HepG2 (cell line): ENCODE measurements around the gene DOCK3. TPM values are rescaled to one million over a fixed set of nuclear protein-coding genes. Genes with fewer than 3 reads are reported as not detected.
A peak's percentile ranks its signal among the peaks of the same experiment; 100 is the strongest.

Experiments used
- ATAC-seq: fragments of 200-7000 bp; cut with Tn5 transposase; 3 replicates; pipeline ENCODE4 v1.9.1; 2020; ENCODE audit warnings: mild to moderate bottlenecking, moderate library complexity
- BruUV-seq: library from RNA; stranded (reverse); fragments of 400-500 nt; replicated peaks from 2 replicates; lab custom pipeline; 2021; lab: Mats Ljungman, UMichigan
- CTCF ChIA-PET: fragments of 300-600 bp; formaldehyde crosslinking; extraction: SDS; loops from one replicate; lab custom pipeline; 2021; ENCODE audit warnings: low total read pairs, inconsistent platforms, low intra/inter-chr PET ratio; lab: Yijun Ruan, JAX
- POLR2A ChIA-PET: fragments of 350-600 bp; sonication (Branson Sonifier 250); formaldehyde crosslinking; loops from one replicate; lab custom pipeline; 2020; ENCODE audit warnings: antibody characterized with exemption, inconsistent platforms; lab: Yijun Ruan, JAX
- DNase-seq: peaks from one replicate; pipeline ENCODE4 v3.0.0-alpha.2; 2015; ENCODE audit warnings: low spot score
- FAIRE-seq: peaks from 3 replicates; lab custom pipeline; 2011; peaks lifted over from hg19 to GRCh38; lab: Jason Lieb, UNC
- H2AFZ ChIP-seq: one replicate; pipeline ENCODE4 v1.6.1; 2011; ENCODE audit warnings: low read length, inconsistent platforms
- H3K27ac ChIP-seq: fragments of 300-600 bp; 3 replicates; pipeline ENCODE4 v1.8.0; 2011; ENCODE audit warnings: mixed run types, mild to moderate bottlenecking, mixed read lengths, low read length, inconsistent platforms; ENCODE audit not compliant: insufficient read depth; ENCODE audit errors: extremely low read length
- H3K27me3 ChIP-seq, 2 experiments: fragments of 200-600 bp in 1 of 2; 2 replicates in 1 of 2; 3 replicates in 1 of 2; pipeline versions ENCODE4 v1.6.0 to v1.8.0; 2011; ENCODE audit warnings: low read length in 2 of 2, mild to moderate bottlenecking in 2 of 2, moderate library complexity in 2 of 2, inconsistent platforms in 1 of 2; ENCODE audit not compliant: insufficient read depth in 2 of 2, control insufficient read depth in 1 of 2
- H3K36me3 ChIP-seq, 2 experiments: fragments of 200-600 bp in 1 of 2; replicated peaks in 1 of 2; 2 replicates in 1 of 2; 3 replicates in 1 of 2; pipeline versions ENCODE4 v1.5.1 to v1.8.0; 2011; ENCODE audit warnings: low read length in 2 of 2, inconsistent platforms in 1 of 2; ENCODE audit not compliant: insufficient read depth in 2 of 2, control insufficient read depth in 1 of 2
- H3K4me1 ChIP-seq: 2 replicates; pipeline ENCODE4 v1.5.1; 2012; ENCODE audit warnings: low read length, inconsistent platforms; ENCODE audit not compliant: insufficient read depth
- H3K4me2 ChIP-seq: 2 replicates; pipeline ENCODE4 v1.6.0; 2011; ENCODE audit warnings: low read depth, low read length, inconsistent platforms
- H3K4me3 ChIP-seq, 3 experiments: fragments of 200-600 bp in 1 of 3; sonication (generic), shearing (Covaris generic) in 1 of 3; replicated peaks in 1 of 3; 2 replicates each; pipeline ENCODE4 v1.5.1; 2011 to 2016; ENCODE audit warnings: low read length in 3 of 3, inconsistent platforms in 2 of 3, low read depth in 2 of 3, mild to moderate bottlenecking in 2 of 3, control low read depth in 1 of 3, mixed read lengths in 1 of 3; ENCODE audit not compliant: insufficient read depth in 1 of 3
- H3K79me2 ChIP-seq: one replicate; pipeline ENCODE4 v1.6.1; 2011; ENCODE audit warnings: low read length, inconsistent platforms; ENCODE audit not compliant: insufficient read depth
- H3K9ac ChIP-seq: 2 replicates; pipeline ENCODE4 v1.6.0; 2011; ENCODE audit warnings: mild to moderate bottlenecking, low read depth, low read length, inconsistent platforms; ENCODE audit not compliant: insufficient read depth
- H3K9me3 ChIP-seq: 2 replicates; pipeline ENCODE4 v1.5.1; 2012; ENCODE audit warnings: mild to moderate bottlenecking, low read length
- H4K20me1 ChIP-seq: 2 replicates; pipeline ENCODE4 v1.6.0; 2011; ENCODE audit warnings: inconsistent platforms, mild to moderate bottlenecking, low read length, moderate library complexity; ENCODE audit not compliant: insufficient read depth
- CTCF ChIP-seq: sonication (generic); formaldehyde crosslinking; IDR thresholded peaks from 2 replicates; pipeline ENCODE4 v1.5.0; 2020; ENCODE audit warnings: mild to moderate bottlenecking, missing genetic modification reagents, moderate library complexity
- FOSL2 ChIP-seq: sonication (generic); formaldehyde crosslinking; IDR thresholded peaks from 2 replicates; pipeline ENCODE4 v1.4.0; 2020; ENCODE audit warnings: missing genetic modification reagents
- FOXA1 ChIP-seq, 2 experiments: fragments of 450-650 bp in 1 of 2; sonication (generic) in 1 of 2; formaldehyde crosslinking in 1 of 2; IDR thresholded peaks; 2 replicates each; pipeline versions ENCODE4 v1.4.0 to v1.6.1; 2016 to 2020; ENCODE audit warnings: missing genetic modification reagents in 1 of 2
- FOXA3 ChIP-seq: IDR thresholded peaks from 2 replicates; pipeline ENCODE4 v1.6.1; 2016; ENCODE audit warnings: missing genetic modification reagents, missing compliant biosample characterization
- HNF1B ChIP-seq: sonication (generic); formaldehyde crosslinking; IDR thresholded peaks from 2 replicates; pipeline ENCODE4 v1.5.1; 2020; ENCODE audit warnings: mild to moderate bottlenecking, moderate library complexity, missing genetic modification reagents
- KDM2A ChIP-seq: sonication (generic); formaldehyde crosslinking; IDR thresholded peaks from 2 replicates; pipeline ENCODE4 v1.4.0; 2020; ENCODE audit warnings: low read depth, missing genetic modification reagents, borderline replicate concordance
- KDM6A ChIP-seq: IDR thresholded peaks from 2 replicates; pipeline ENCODE4 v1.6.1; 2016; ENCODE audit warnings: low read depth
- MIXL1 ChIP-seq: IDR thresholded peaks from 2 replicates; pipeline ENCODE4 v1.6.1; 2016
- NFAT5 ChIP-seq: sonication (generic); formaldehyde crosslinking; IDR thresholded peaks from 2 replicates; pipeline ENCODE4 v1.4.0; 2020; ENCODE audit warnings: missing genetic modification reagents
- POLR2A ChIP-seq, 2 experiments: IDR thresholded peaks; 2 replicates each; pipeline ENCODE4 v1.6.1; 2011; ENCODE audit warnings: low read depth in 2 of 2, low read length in 2 of 2, mild to moderate bottlenecking in 1 of 2, moderate library complexity in 1 of 2; ENCODE audit not compliant: insufficient read depth in 1 of 2
- RAD21 ChIP-seq: fragments of 450-650 bp; formaldehyde crosslinking; IDR thresholded peaks from 2 replicates; pipeline ENCODE4 v1.5.0; 2020; ENCODE audit warnings: mild to moderate bottlenecking
- SALL1 ChIP-seq: sonication (generic); formaldehyde crosslinking; IDR thresholded peaks from 2 replicates; pipeline ENCODE4 v1.8.0; 2022; ENCODE audit warnings: mild to moderate bottlenecking, missing genetic modification reagents
- SMC3 ChIP-seq: IDR thresholded peaks from 2 replicates; pipeline ENCODE4 v1.6.1; 2011; ENCODE audit warnings: low read length, improper control_type of control experiment
- STAG1 ChIP-seq: sonication (generic); formaldehyde crosslinking; IDR thresholded peaks from 2 replicates; pipeline ENCODE4 v1.4.0; 2020; ENCODE audit warnings: missing genetic modification reagents
- XRCC5 ChIP-seq: fragments of 200-400 bp; formaldehyde crosslinking; optimal IDR thresholded peaks from 2 replicates; pipeline ENCODE3; 2017; ENCODE audit warnings: mild to moderate bottlenecking, low read length
- ZKSCAN1 ChIP-seq: fragments of 150-350 bp; IDR thresholded peaks from 2 replicates; pipeline ENCODE4 v1.6.1; 2014; ENCODE audit warnings: low read length
- ZNF572 ChIP-seq: sonication (generic); formaldehyde crosslinking; IDR thresholded peaks from 2 replicates; pipeline ENCODE4 v1.5.1; 2020; ENCODE audit warnings: mild to moderate bottlenecking, missing genetic modification reagents
- ZNF7 ChIP-seq: IDR thresholded peaks from 2 replicates; pipeline ENCODE4 v1.6.1; 2016; ENCODE audit warnings: missing biosample characterization, missing genetic modification reagents
- WGBS: methylation state at CpG from one replicate; pipeline ENCODE4 v1.1.6; 2017; ENCODE audit warnings: low lambda C conversion rate; 5-methylcytosine and 5-hydroxymethylcytosine counted together
- in situ Hi-C: cut with HindIII; loops from 2 replicates; pipeline ENCODE4 v1.10.0; 2017; ENCODE audit warnings: low pct_unique_long_range_greater_than_20kb; ENCODE audit not compliant: extremely low pct_ligation_motif_present
- intact Hi-C: fragments of 100-400 bp; cut with micrococcal nuclease; formaldehyde crosslinking; loops from one replicate; pipeline ENCODE4 v1.10.0; 2022; ENCODE audit not compliant: unreplicated experiment
- polyA plus RNA-seq, 8 experiments: library from polyadenylated mRNA; depleted of rRNA in 3 of 8; stranded (reverse) in 7 of 8; unstranded in 1 of 8; fragments of >200 nt; fragmentation: Illumina TruSeq in 4 of 8; extraction: Trizol in 4 of 8; gene quantifications; 2 replicates each; pipeline versions ENCODE4 v1.2.1 to v1.2.3, GENCODE V29; 2011 to 2016; ENCODE audit warnings: low read depth in 4 of 8, missing spikeins in 1 of 8, mixed read lengths in 1 of 8; ENCODE audit not compliant: insufficient read depth in 1 of 8
- total RNA-seq, 5 experiments: library from RNA; depleted of rRNA; stranded (reverse); fragments of >200 nt; fragmentation: Illumina TruSeq; extraction: Trizol; gene quantifications; 2 replicates each; pipeline ENCODE4 v1.2.3, GENCODE V29; 2016; ENCODE audit warnings: low read depth in 1 of 5

DOCK3 gene
- total and polyA plus RNA-seq, 2 of the 13 experiments (the other 11 are each of a cell fraction or from before 2014, with no cell fraction given) = not detected

- Histone ChIP-seq H3K79me2 (no peaks in the 10 kb centered on the region), H3K9ac (no peak overlapping the region), H2AFZ (no peak overlapping the region), H3K27me3 (peaks cover 0 to 15% of the 10 kb centered on the region in 2 experiments; a peak in 3 of 5 replicates), H3K27ac (no peak overlapping the region), H3K4me3 (no peak overlapping the region), H4K20me1 (no peaks in the 10 kb centered on the region), H3K9me3 (no peaks in the 10 kb centered on the region), H3K36me3 (peaks cover 0 to 3% of the 10 kb centered on the region in 2 experiments; a peak in 2 of 5 replicates), H3K4me1 (no peaks in the 10 kb centered on the region), H3K4me2 (no peak overlapping the region)
- ATAC-seq = peak; percentile 65
- peak; percentile 43 for DNase-seq
- in situ Hi-C loops (loop anchor here (5.0 kb wide), 2 partner anchors 35 to 80 kb away; partner anchors contain the start of gene MAPKAPK3), intact Hi-C loops (loop anchor here (1.0 kb wide), 1 partner anchor 36 kb away; no protein-coding TSS in a partner anchor)
- ChIA-PET POLR2A (interaction anchor here (0.8 to 1.6 kb wide), 3 partner anchors 36 to 83 kb away, joined by 3 to 12 read pairs (median 4); partner anchors contain the start of genes CISH, HEMK1 and MAPKAPK3), CTCF (interaction anchor here (1.1 to 3.0 kb wide), 2 partner anchors 37 to 81 kb away, joined by 4 to 16 read pairs; partner anchors contain the start of gene MAPKAPK3)
- peak; percentile 43 for FAIRE-seq
- no TSS peak for BruUV-seq
- WGBS = 11% methylated on average over 2 of the region's 2 CpGs
- TF ChIP-seq ZKSCAN1 (peak; percentile 99), RAD21 (CRISPR knock-in tag) (peak; percentile 65), KDM6A (CRISPR knock-in tag) (no peak), FOXA3 (CRISPR knock-in tag) (peak; percentile 28; the same call in 1 of the 2 replicates), ZNF7 (CRISPR knock-in tag) (no peak), FOSL2 (CRISPR knock-in tag) (peak; percentile 17; the same call in 1 of the 2 replicates), NFAT5 (CRISPR knock-in tag) (no peak), XRCC5 (peak; percentile 62), CTCF (peak; percentile 80), HNF1B (peak; percentile 48; the same call in 1 of the 2 replicates), SMC3 (peak; percentile 69), SALL1 (CRISPR knock-in tag) (0 out of 2 replicates have a peak, but pooled peaks have one; percentile 16), FOXA1 (IDR thresholded peaks at IDR 0.05) (no peak), FOXA1 (CRISPR knock-in tag; IDR thresholded peaks at IDR 0.05) (peak; percentile 73), STAG1 (CRISPR knock-in tag) (peak; percentile 85), MIXL1 (peak; percentile 36; the same call in 1 of the 2 replicates), ZNF572 (CRISPR knock-in tag) (0 out of 2 replicates have a peak, but pooled peaks have one; percentile 40), KDM2A (CRISPR knock-in tag) (peak; percentile 36; the same call in 1 of the 2 replicates), POLR2A (IDR thresholded peaks at IDR 0.05; ENCODE audit: insufficient read depth in 1 of 2, low read depth in 2 of 2, low read length in 2 of 2) (no peak)
These were observed 22.0 kb upstream of the DOCK3 start for GRCh38 chr3:50652709-50653108.
